PC-3 (cell line): ENCODE data around the gene LEP. TPM values are rescaled to one million over a fixed set of nuclear protein-coding genes. Genes with fewer than 3 reads are reported as not detected.

Experiments used
- ATAC-seq: fragments of 200-7000 bp; cut with Tn5 transposase; 2 replicates; pipeline ENCODE4 v1.9.1; 2020; ENCODE audit warnings: mild to moderate bottlenecking, moderate library complexity
- BruUV-seq: library from RNA; stranded (reverse); fragments of 400-500 nt; replicated peaks from 2 replicates; lab custom pipeline; 2021; lab: Mats Ljungman, UMichigan
- CTCF ChIA-PET: fragments of 300-600 bp; sonication (Branson Sonifier 250); formaldehyde crosslinking; loops from one replicate; lab custom pipeline; 2022; ENCODE audit warnings: antibody characterized with exemption; lab: Charles Lee
- POLR2A ChIA-PET: fragments of 300-600 bp; sonication (Branson Sonifier 250); formaldehyde crosslinking; loops from one replicate; lab custom pipeline; 2022; ENCODE audit warnings: antibody characterized with exemption; ENCODE audit not compliant: unreplicated experiment; lab: Charles Lee
- DNase-seq: peaks from one replicate; pipeline ENCODE4 v3.0.0-alpha.2; 2015
- H2AFZ ChIP-seq: fragments of 300-600 bp; sonication (generic); 2 replicates; pipeline ENCODE4 v1.6.0; 2016; ENCODE audit warnings: antibody characterized with exemption, low read length
- H3F3A ChIP-seq: fragments of 300-600 bp; sonication (generic); one replicate; pipeline ENCODE4 v1.6.0; 2017; ENCODE audit warnings: antibody characterized with exemption, low read length, control low read depth, mild to moderate bottlenecking; ENCODE audit not compliant: unreplicated experiment
- H3K27ac ChIP-seq: fragments of 300-600 bp; sonication (generic); 2 replicates; pipeline ENCODE4 v1.5.1; 2016; ENCODE audit warnings: mild to moderate bottlenecking, low read length
- H3K27me3 ChIP-seq: fragments of 300-600 bp; sonication (generic); 2 replicates; pipeline ENCODE4 v1.6.1; 2016; ENCODE audit warnings: low read length, mixed read lengths
- H3K36me3 ChIP-seq: fragments of 300-600 bp; sonication (generic); 2 replicates; pipeline ENCODE4 v1.6.1; 2016; ENCODE audit warnings: low read depth, mixed run types, low read length, mixed read lengths
- H3K4me1 ChIP-seq: fragments of 300-600 bp; sonication (generic); 2 replicates; pipeline ENCODE4 v1.5.1; 2016; ENCODE audit warnings: low read length; ENCODE audit not compliant: insufficient read depth
- H3K4me2 ChIP-seq: fragments of 300-600 bp; sonication (generic); 2 replicates; pipeline ENCODE4 v1.6.0; 2016; ENCODE audit warnings: low read length
- H3K4me3 ChIP-seq: fragments of 300-600 bp; sonication (generic); 2 replicates; pipeline ENCODE4 v1.5.1; 2016; ENCODE audit warnings: mild to moderate bottlenecking, low read length, mixed read lengths
- H3K79me2 ChIP-seq: fragments of 300-600 bp; sonication (generic); 2 replicates; pipeline ENCODE4 v1.6.1; 2017; ENCODE audit warnings: low read length, mixed read lengths
- H3K9ac ChIP-seq: fragments of 300-600 bp; sonication (generic); 2 replicates; pipeline ENCODE4 v1.6.0; 2016; ENCODE audit warnings: mild to moderate bottlenecking, low read length
- H3K9me2 ChIP-seq: fragments of 300-600 bp; sonication (generic); replicated peaks from 2 replicates; pipeline ENCODE4 v1.6.1; 2016; ENCODE audit warnings: mixed run types, low read length, mixed read lengths
- H3K9me3 ChIP-seq: fragments of 300-600 bp; sonication (generic); 2 replicates; pipeline ENCODE4 v1.6.1; 2016; ENCODE audit warnings: low read length, mixed read lengths
- H4K20me1 ChIP-seq: fragments of 300-600 bp; sonication (generic); 2 replicates; pipeline ENCODE4 v1.6.1; 2016; ENCODE audit warnings: low read length, mixed read lengths
- EZH2 ChIP-seq: fragments of 300-600 bp; sonication (generic); IDR thresholded peaks from one replicate; pipeline ENCODE4 v1.6.1; 2017; ENCODE audit warnings: antibody characterized with exemption, mild to moderate bottlenecking, low read length; ENCODE audit not compliant: unreplicated experiment
- EZH2phosphoT487 ChIP-seq: fragments of 300-600 bp; sonication (generic); IDR thresholded peaks from 2 replicates; pipeline ENCODE4 v1.6.1; 2018; ENCODE audit warnings: mild to moderate bottlenecking, antibody characterized with exemption, low read length, borderline replicate concordance
- intact Hi-C: fragments of 100-400 bp; cut with micrococcal nuclease; formaldehyde crosslinking; loops from 2 replicates; pipeline ENCODE4 v1.9.0; 2023
- total RNA-seq: library from RNA; depleted of rRNA; stranded (reverse); fragments of >200 nt; gene quantifications from 2 replicates; pipeline ENCODE4 v1.2.3, GENCODE V29; 2014
- TF ChIP-seq, protein P1 (sequence below): fragments of 300-600 bp; sonication (generic); conservative IDR thresholded peaks from 2 replicates; pipeline ENCODE4 v1.5.1; 2017; ENCODE audit warnings: antibody characterized with exemption, low read depth, mild to moderate bottlenecking, low read length

LEP gene
- total RNA-seq, 1 experiment from 2014 or later = not detected

DNA sequence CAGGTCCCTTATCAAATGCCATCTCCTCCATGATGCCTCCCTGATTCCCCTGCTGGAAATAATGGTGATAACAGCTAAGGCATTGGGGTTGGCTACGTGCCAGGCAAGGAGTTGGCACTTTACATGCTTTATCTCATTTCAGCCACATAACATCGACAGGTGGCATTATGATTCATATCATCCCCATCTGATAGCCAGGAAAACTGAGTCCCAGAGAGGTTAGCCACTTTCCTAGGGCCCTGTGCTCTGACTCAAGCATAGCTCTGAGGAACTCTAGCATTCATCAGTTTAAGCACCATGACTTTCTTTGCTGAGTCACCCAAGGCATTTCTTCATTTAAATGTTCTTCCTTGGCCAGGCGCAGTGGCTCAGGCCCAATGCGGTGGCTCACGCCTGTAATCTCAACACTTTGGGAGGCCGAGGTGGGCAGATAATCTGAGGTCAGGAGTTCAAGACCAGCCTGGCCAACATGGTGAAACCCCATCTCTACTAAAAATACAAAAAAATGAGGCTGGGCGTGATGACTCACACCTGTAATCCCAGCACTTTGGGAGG is 6.6 kb downstream of the LEP start:
- CTCF ChIA-PET = interaction anchor here (0.7 kb wide), 1 partner anchor 74 kb away, joined by 3 read pairs; no protein-coding TSS in a partner anchor

DNA sequence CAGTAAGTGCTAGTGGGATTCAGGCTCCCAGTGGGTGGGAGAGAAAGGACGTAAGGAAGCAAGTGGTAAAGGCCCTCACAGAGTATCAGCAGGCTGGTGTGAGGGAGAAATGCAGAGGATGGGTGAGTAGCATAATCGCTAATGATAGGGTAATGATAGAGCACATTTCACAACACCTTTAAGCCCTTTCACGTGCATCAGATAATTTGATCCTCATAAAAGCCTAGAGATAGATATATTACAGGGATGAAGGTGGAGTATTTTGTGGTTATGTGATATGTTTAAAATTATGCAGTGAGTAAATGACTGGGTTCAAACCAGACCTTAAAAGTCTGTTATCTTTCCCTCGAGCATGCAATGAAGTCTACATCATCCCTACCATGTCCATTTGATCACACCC is 10.3 kb downstream of the LEP start:
- POLR2A ChIA-PET = no interaction called here
- Histone ChIP-seq H3K9me3 (no peaks in the 10 kb centered on the region), H3K36me3 (no peaks in the 10 kb centered on the region), H3K4me1 (no peaks in the 10 kb centered on the region), H3K79me2 (no peaks in the 10 kb centered on the region), H2AFZ (no peak overlapping the region), H3K9me2 (no peaks in the 10 kb centered on the region), H3K4me2 (no peak overlapping the region), H4K20me1 (no peaks in the 10 kb centered on the region), H3K9ac (no peak overlapping the region), H3K27me3 (no peaks in the 10 kb centered on the region), H3K27ac (no peak overlapping the region), H3F3A (no peaks in the 10 kb centered on the region), H3K4me3 (no peak overlapping the region)
- no peak for TF ChIP-seq EZH2
- TF ChIP-seq EZH2phosphoT487 = no peak
- TF ChIP-seq, protein P1, sequence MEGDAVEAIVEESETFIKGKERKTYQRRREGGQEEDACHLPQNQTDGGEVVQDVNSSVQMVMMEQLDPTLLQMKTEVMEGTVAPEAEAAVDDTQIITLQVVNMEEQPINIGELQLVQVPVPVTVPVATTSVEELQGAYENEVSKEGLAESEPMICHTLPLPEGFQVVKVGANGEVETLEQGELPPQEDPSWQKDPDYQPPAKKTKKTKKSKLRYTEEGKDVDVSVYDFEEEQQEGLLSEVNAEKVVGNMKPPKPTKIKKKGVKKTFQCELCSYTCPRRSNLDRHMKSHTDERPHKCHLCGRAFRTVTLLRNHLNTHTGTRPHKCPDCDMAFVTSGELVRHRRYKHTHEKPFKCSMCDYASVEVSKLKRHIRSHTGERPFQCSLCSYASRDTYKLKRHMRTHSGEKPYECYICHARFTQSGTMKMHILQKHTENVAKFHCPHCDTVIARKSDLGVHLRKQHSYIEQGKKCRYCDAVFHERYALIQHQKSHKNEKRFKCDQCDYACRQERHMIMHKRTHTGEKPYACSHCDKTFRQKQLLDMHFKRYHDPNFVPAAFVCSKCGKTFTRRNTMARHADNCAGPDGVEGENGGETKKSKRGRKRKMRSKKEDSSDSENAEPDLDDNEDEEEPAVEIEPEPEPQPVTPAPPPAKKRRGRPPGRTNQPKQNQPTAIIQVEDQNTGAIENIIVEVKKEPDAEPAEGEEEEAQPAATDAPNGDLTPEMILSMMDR = no peak
- DNase-seq (no peak), ATAC-seq (no peak)
- CTCF ChIA-PET = no interaction called here
- intact Hi-C loops = no loop called here
- BruUV-seq = no TSS peak

More for the DNA sequence above, 6.6 kb downstream of the LEP start:
- Histone ChIP-seq H3K9ac (no peak overlapping the region), H3K27ac (no peak overlapping the region), H4K20me1 (no peaks in the 10 kb centered on the region), H3K4me3 (no peak overlapping the region), H3K9me2 (no peaks in the 10 kb centered on the region), H3K36me3 (no peaks in the 10 kb centered on the region), H3K4me1 (no peaks in the 10 kb centered on the region), H3K4me2 (no peak overlapping the region), H3K9me3 (no peaks in the 10 kb centered on the region), H3K27me3 (no peaks in the 10 kb centered on the region), H3F3A (no peaks in the 10 kb centered on the region), H3K79me2 (no peaks in the 10 kb centered on the region), H2AFZ (no peak overlapping the region)
- no TSS peak for BruUV-seq
- ATAC-seq (peak; percentile 31; the same call in 1 of the 2 replicates), DNase-seq (peak; percentile 40)
- POLR2A ChIA-PET = no interaction called here
- no peak for TF ChIP-seq EZH2phosphoT487
- no peak for TF ChIP-seq EZH2
- TF ChIP-seq, protein P1 = no peak
- intact Hi-C loops = no loop called here

DNA sequence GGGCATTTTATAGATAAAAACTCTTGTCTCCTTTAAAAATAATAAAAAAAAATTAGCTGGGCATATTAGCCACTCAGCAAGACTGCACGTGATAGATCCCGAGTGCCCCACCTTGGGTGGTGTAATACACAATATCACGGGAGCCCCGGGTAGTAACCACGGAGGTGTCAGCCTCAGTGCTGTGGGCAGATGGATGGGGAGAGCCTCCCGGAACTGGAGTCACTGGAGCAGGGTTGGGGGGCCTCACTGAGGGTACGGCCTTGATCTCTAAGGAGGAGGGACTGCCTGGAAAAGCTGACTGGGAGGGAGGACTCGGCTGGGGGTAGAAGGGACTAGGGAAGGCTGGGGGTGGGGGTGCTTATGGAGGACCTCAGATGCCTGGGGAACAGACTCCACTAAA is 12.6 kb downstream of the LEP start:
- POLR2A ChIA-PET = no interaction called here
- H3K9ac ChIP-seq = no peak overlapping the region
- H4K20me1 ChIP-seq = no peaks in the 10 kb centered on the region
- H3K4me1 ChIP-seq = no peaks in the 10 kb centered on the region; the same call in 1 of the 2 replicates
- no peak overlapping the region for H2AFZ ChIP-seq
- no peaks in the 10 kb centered on the region for H3K36me3 ChIP-seq
- H3K79me2 ChIP-seq = no peaks in the 10 kb centered on the region
- intact Hi-C loops = no loop called here
- no peaks in the 10 kb centered on the region for H3K9me2 ChIP-seq
- no peak overlapping the region for H3K4me3 ChIP-seq
- H3K27ac ChIP-seq = no peak overlapping the region
- no TSS peak for BruUV-seq
- ATAC-seq (no peak), DNase-seq (no peak)
- TF ChIP-seq, protein P1 = no peak
- TF ChIP-seq EZH2 (no peak), EZH2phosphoT487 (no peak)
- CTCF ChIA-PET = no interaction called here
- H3F3A ChIP-seq = no peaks in the 10 kb centered on the region
- H3K27me3 ChIP-seq = no peaks in the 10 kb centered on the region
- H3K9me3 ChIP-seq = no peaks in the 10 kb centered on the region
- no peak overlapping the region for H3K4me2 ChIP-seq
